Measurements from ENCODE around the gene CLDND2. TPM values are rescaled to one million over a fixed set of nuclear protein-coding genes. Genes with fewer than 3 reads are reported as not detected.

CLDND2 gene
- total RNA-seq, 6 donors from 2014 or later, result 0.89 to 3.0 (median 1.7) TPM; not detected in 3

DNA sequence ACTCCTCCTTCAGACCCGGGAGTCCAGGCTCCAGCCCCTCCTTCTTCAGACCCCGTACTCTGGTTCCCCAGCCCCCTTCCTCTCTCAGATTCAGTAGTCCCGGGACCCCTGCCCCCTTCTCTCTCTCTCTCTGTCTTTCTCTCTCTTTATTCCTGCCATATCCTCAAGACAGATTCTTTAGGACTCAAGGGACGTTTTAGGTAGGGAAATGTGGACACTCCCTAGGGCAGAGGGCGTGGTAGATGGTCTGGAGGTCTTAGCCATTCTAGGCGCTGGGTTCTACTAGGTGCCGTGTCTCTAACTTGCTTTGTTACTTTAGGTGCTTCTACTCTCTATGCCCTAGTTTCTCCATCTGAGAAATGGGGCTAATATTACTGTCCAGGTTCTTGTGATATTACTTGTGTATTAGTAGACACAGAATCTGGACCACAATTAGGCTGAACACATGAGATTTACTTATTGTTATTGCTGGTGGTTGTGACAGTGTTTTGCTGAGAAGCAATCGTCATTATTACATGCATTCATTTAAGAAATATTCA, 22.3 kb upstream of the CLDND2 start:
- Histone ChIP-seq H3K27ac (peak overlapping the region in 2 of 4 donors; percentile 36 to 47), H3K36me3 (no peaks in the 10 kb centered on the region), H3K4me1 (peaks cover 6 to 17% (median 10%) of the 10 kb centered on the region in 4 donors), H3K9me3 (no peaks in the 10 kb centered on the region), H3K4me3 (no peak overlapping the region), H3K27me3 (no peaks in the 10 kb centered on the region)
- WGBS, 2 donors, result 59 to 62% methylated on average over 8 of the region's 8 CpGs
- no peak for ATAC-seq (ENCODE audit: low FRiP score in 2 of 2)
- no peak for DNase-seq
- TF ChIP-seq, protein P1, sequence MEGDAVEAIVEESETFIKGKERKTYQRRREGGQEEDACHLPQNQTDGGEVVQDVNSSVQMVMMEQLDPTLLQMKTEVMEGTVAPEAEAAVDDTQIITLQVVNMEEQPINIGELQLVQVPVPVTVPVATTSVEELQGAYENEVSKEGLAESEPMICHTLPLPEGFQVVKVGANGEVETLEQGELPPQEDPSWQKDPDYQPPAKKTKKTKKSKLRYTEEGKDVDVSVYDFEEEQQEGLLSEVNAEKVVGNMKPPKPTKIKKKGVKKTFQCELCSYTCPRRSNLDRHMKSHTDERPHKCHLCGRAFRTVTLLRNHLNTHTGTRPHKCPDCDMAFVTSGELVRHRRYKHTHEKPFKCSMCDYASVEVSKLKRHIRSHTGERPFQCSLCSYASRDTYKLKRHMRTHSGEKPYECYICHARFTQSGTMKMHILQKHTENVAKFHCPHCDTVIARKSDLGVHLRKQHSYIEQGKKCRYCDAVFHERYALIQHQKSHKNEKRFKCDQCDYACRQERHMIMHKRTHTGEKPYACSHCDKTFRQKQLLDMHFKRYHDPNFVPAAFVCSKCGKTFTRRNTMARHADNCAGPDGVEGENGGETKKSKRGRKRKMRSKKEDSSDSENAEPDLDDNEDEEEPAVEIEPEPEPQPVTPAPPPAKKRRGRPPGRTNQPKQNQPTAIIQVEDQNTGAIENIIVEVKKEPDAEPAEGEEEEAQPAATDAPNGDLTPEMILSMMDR (IDR thresholded peaks at IDR 0.05), result no peak
- no peak for TF ChIP-seq POLR2AphosphoS5 (IDR thresholded peaks at IDR 0.05)
- TF ChIP-seq EP300 (IDR thresholded peaks at IDR 0.05), result no peak
- no peak for TF ChIP-seq POLR2A (IDR thresholded peaks at IDR 0.05)

DNA sequence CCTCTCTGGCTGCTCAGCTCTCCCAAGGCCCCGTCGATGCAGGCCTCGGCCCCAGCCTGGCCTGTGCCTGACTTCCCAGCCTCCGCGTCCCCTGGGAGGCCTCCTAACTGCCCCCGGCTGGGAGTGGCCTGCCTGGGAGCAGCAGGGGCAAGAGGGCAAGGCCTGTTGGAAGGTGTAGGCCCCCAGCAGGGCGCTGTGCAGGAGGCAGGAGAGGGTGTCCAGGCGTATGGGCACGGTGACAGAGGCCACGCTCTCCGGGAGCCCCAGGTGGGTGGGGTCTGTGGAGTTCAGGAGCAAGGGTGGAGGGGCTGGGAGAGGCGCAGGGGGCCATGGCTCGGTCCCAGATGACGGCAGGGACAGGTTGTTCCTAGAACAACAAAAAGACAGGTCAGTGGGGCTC, 20.3 kb upstream of the CLDND2 start:
- DNase-seq (peak in 1 of 2 donors; percentile 60), ATAC-seq (ENCODE audit: low FRiP score in 2 of 2) (no peak)
- H3K36me3 ChIP-seq, result no peaks in the 10 kb centered on the region
- 87 to 91% methylated on average over 7 to 11 of the region's 14 CpGs for WGBS, 2 donors
- no peak overlapping the region for H3K4me3 ChIP-seq
- no peak overlapping the region for H3K27ac ChIP-seq
- peaks cover 0 to 6% (median 2%) of the 10 kb centered on the region in 4 donors for H3K4me1 ChIP-seq
- H3K9me3 ChIP-seq, result no peaks in the 10 kb centered on the region
- no peak for TF ChIP-seq POLR2A (IDR thresholded peaks at IDR 0.05)
- no peak for TF ChIP-seq POLR2AphosphoS5 (IDR thresholded peaks at IDR 0.05)
- no peak for TF ChIP-seq EP300 (IDR thresholded peaks at IDR 0.05)
- TF ChIP-seq, protein P1 (IDR thresholded peaks at IDR 0.05), result no peak
- no peaks in the 10 kb centered on the region for H3K27me3 ChIP-seq

GRCh38 chr19:51387924-51388389, 19.2 kb upstream of the CLDND2 start, which contains the start of gene LIM2:
LIM2 (minus strand) TSS chr19:51387974; CDS start chr19:51387443, 531 bp downstream.
- TF ChIP-seq POLR2A (IDR thresholded peaks at IDR 0.05) (no peak), POLR2AphosphoS5 (IDR thresholded peaks at IDR 0.05) (no peak), EP300 (IDR thresholded peaks at IDR 0.05) (no peak)
- TF ChIP-seq, protein P1 (IDR thresholded peaks at IDR 0.05), result no peak
- H3K36me3 ChIP-seq, result no peaks in the 10 kb centered on the region
- no peaks in the 10 kb centered on the region for H3K4me1 ChIP-seq
- no peak for ATAC-seq (ENCODE audit: low FRiP score in 2 of 2)
- H3K27ac ChIP-seq, result peak within 1 kb of the TSS in 1 of 4 donors; percentile 16
- 79 to 82% methylated on average over 15 of the region's 15 CpGs for WGBS, 2 donors
- H3K4me3 ChIP-seq, result peak within 1 kb of the TSS in 1 of 4 donors; percentile 10
- no peak for DNase-seq
- no peaks in the 10 kb centered on the region for H3K27me3 ChIP-seq
- no peaks in the 10 kb centered on the region for H3K9me3 ChIP-seq

DNA sequence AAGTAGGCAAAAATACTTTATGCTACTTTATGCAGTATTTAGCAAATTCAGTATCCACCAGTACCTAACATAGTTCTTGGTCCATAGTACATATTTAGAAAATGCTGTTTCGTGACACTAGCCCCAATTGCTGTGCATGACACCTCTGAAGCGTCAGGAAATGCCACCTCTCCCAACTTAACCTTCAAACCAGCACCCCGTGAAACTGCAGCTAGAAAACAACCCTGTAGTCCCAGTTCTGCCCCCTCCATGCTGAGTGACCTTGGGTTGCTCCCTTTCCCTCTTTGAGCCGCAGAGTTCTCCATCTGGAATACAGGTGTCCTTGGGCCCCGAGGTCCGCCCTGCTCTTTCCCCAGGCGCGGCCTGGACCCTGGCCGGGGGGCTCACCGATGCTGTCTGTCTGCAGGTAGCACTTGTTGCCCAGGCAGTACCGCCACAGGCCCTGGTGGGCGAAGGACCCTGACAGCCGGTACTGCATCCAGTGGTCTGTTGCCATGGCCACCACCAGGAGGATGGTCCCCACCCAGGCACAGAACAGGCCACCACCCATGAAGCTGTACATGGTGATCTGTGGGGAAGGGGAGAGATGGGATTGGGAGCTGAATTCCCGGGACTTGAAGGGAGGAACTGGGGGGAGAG, 18.2 kb upstream of the CLDND2 start:
- Histone ChIP-seq H3K4me3 (peak overlapping the region in 1 of 4 donors; percentile 10), H3K4me1 (no peaks in the 10 kb centered on the region), H3K27me3 (no peaks in the 10 kb centered on the region), H3K27ac (peak overlapping the region in 1 of 4 donors; percentile 16), H3K9me3 (no peaks in the 10 kb centered on the region), H3K36me3 (no peaks in the 10 kb centered on the region)
- DNase-seq, result peak in 1 of 2 donors; percentile 63
- TF ChIP-seq, protein P1 (IDR thresholded peaks at IDR 0.05), result no peak
- TF ChIP-seq POLR2A (IDR thresholded peaks at IDR 0.05) (no peak), EP300 (IDR thresholded peaks at IDR 0.05) (no peak), POLR2AphosphoS5 (IDR thresholded peaks at IDR 0.05) (no peak)
- ATAC-seq (ENCODE audit: low FRiP score in 2 of 2), result peak in 1 of 2 donors; percentile 38
- WGBS, 2 donors, result 87 to 89% methylated on average over 11 to 14 of the region's 14 CpGs

Data from upper lobe of left lung (tissue), 6 donors.